ENCODE results near the gene PRDM5. TPM values are rescaled to one million over a fixed set of nuclear protein-coding genes. Genes with fewer than 3 reads are reported as not detected.

PRDM5 gene
- total RNA-seq, 2 experiments from 2014 or later = 0.14 to 0.22 TPM

- H3K27ac Mint-ChIP-seq = no peak overlapping the region
- H3K4me3 Mint-ChIP-seq = no peak overlapping the region
- ATAC-seq (ENCODE audit: poor library complexity) = no peak
- Histone ChIP-seq H3K27me3 (ENCODE audit: control insufficient read depth in 1 of 2, insufficient read depth in 2 of 2, low read length in 2 of 2) (no peaks in the 10 kb centered on the region), H3K4me1 (ENCODE audit: insufficient read depth, low read length) (no peaks in the 10 kb centered on the region), H3K9me3 (ENCODE audit: control insufficient read depth in 1 of 2, insufficient read depth in 1 of 2, low read length in 2 of 2) (no peaks in the 10 kb centered on the region), H3K36me3 (ENCODE audit: insufficient read depth, low read length) (no peaks in the 10 kb centered on the region), H3K4me3 (ENCODE audit: low read length) (no peak overlapping the region), H3K27ac (ENCODE audit: low read depth in 1 of 2, low read length in 2 of 2) (no peak overlapping the region)
- no peaks in the 10 kb centered on the region for H3K36me3 Mint-ChIP-seq (ENCODE audit: low read depth)
- CTCF ChIA-PET = no interaction called here
- H3K27me3 Mint-ChIP-seq = peaks cover 12% of the 10 kb centered on the region
- POLR2A ChIA-PET = no interaction called here
- no peaks in the 10 kb centered on the region for H3K4me1 Mint-ChIP-seq (ENCODE audit: low read depth)
- intact Hi-C loops (cut with DNase I, micrococcal nuclease) = no loop called here
- no peak for DNase-seq
- no peak for TF ChIP-seq CTCF (IDR thresholded peaks at IDR 0.05)
- H3K9me3 Mint-ChIP-seq = no peaks in the 10 kb centered on the region
Measured at GRCh38 chr4:120691106-120691505, 231.4 kb downstream of the PRDM5 start.

- DNase-seq (no peak), ATAC-seq (ENCODE audit: poor library complexity) (no peak)
- no peaks in the 10 kb centered on the region for H3K9me3 ChIP-seq (ENCODE audit: control insufficient read depth in 1 of 2, insufficient read depth in 1 of 2, low read length in 2 of 2)
- H3K4me3 ChIP-seq (ENCODE audit: low read length) = no peak overlapping the region
- H3K27me3 ChIP-seq (ENCODE audit: control insufficient read depth in 1 of 2, insufficient read depth in 2 of 2, low read length in 2 of 2) = no peaks in the 10 kb centered on the region
- H3K27ac ChIP-seq (ENCODE audit: low read depth in 1 of 2, low read length in 2 of 2) = no peak overlapping the region
- intact Hi-C loops (cut with DNase I, micrococcal nuclease) = no loop called here
- ChIA-PET POLR2A (no interaction called here), CTCF (no interaction called here)
- no peak overlapping the region for H3K4me3 Mint-ChIP-seq
- H3K4me1 ChIP-seq (ENCODE audit: insufficient read depth, low read length) = no peaks in the 10 kb centered on the region
- TF ChIP-seq CTCF (IDR thresholded peaks at IDR 0.05) = no peak
- no peaks in the 10 kb centered on the region for H3K9me3 Mint-ChIP-seq
- no peak overlapping the region for H3K27ac Mint-ChIP-seq
- H3K4me1 Mint-ChIP-seq (ENCODE audit: low read depth) = no peaks in the 10 kb centered on the region
- peaks cover 12% of the 10 kb centered on the region for H3K27me3 Mint-ChIP-seq
- no peaks in the 10 kb centered on the region for H3K36me3 ChIP-seq (ENCODE audit: insufficient read depth, low read length)
- no peaks in the 10 kb centered on the region for H3K36me3 Mint-ChIP-seq (ENCODE audit: low read depth)
Measured at GRCh38 chr4:120688791-120689190, 233.7 kb downstream of the PRDM5 start.

DNA sequence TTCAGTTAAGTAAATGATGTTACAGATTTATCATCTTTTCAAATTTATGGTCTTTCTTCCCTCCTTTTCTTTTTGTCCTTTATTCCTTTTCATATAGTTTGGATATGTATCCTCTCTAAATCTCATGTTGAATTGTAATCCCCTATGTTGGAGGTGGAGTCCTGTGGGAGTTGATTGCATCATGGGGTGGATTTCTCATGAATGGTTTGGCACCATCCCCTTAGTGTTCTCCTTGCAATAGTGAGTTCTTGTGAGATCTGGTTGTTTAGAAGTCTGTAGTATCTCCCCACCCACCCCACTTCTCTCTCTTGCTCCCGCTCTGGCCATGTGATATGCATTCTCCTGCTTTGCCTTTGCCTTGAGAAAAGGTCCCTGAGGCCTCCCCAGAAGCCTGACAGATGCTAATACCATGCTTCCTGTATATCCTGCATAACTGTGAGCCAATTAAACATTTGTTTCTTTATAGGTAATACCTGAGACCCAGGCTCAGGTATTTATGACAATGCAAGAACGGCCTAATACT, 236.7 kb downstream of the PRDM5 start:
- no peaks in the 10 kb centered on the region for H3K4me1 ChIP-seq (ENCODE audit: insufficient read depth, low read length)
- TF ChIP-seq CTCF (IDR thresholded peaks at IDR 0.05) = no peak
- H3K4me3 Mint-ChIP-seq = no peak overlapping the region
- no peaks in the 10 kb centered on the region for H3K36me3 ChIP-seq (ENCODE audit: insufficient read depth, low read length)
- intact Hi-C loops (cut with DNase I, micrococcal nuclease) = no loop called here
- ChIA-PET POLR2A (no interaction called here), CTCF (interaction anchor here (0.6 kb wide), 1 partner anchor 11 kb away, joined by 3 read pairs; no protein-coding TSS in a partner anchor)
- H3K4me1 Mint-ChIP-seq (ENCODE audit: low read depth) = no peaks in the 10 kb centered on the region
- DNase-seq (no peak), ATAC-seq (ENCODE audit: poor library complexity) (no peak)
- no peaks in the 10 kb centered on the region for H3K27me3 ChIP-seq (ENCODE audit: control insufficient read depth in 1 of 2, insufficient read depth in 2 of 2, low read length in 2 of 2)
- H3K9me3 Mint-ChIP-seq = no peaks in the 10 kb centered on the region
- H3K4me3 ChIP-seq (ENCODE audit: low read length) = no peak overlapping the region
- no peak overlapping the region for H3K27ac Mint-ChIP-seq
- H3K27me3 Mint-ChIP-seq = peaks cover 12% of the 10 kb centered on the region
- no peaks in the 10 kb centered on the region for H3K9me3 ChIP-seq (ENCODE audit: control insufficient read depth in 1 of 2, insufficient read depth in 1 of 2, low read length in 2 of 2)
- no peaks in the 10 kb centered on the region for H3K36me3 Mint-ChIP-seq (ENCODE audit: low read depth)
- no peak overlapping the region for H3K27ac ChIP-seq (ENCODE audit: low read depth in 1 of 2, low read length in 2 of 2)

Measured in CD4-positive, alpha-beta T cell (primary cell).